KMS-11 (cell line): ENCODE data around the gene DISP2.

Source experiments
- H2AFZ ChIP-seq: fragments of 200-600 bp; sonication (generic); 2 replicates; pipeline ENCODE4 v1.6.1; 2016; ENCODE audit warnings: antibody characterized with exemption, mixed run types, low read depth
- H3K27ac ChIP-seq: fragments of 200-600 bp; sonication (generic); 2 replicates; pipeline ENCODE4 v1.6.1; 2016; ENCODE audit warnings: mild to moderate bottlenecking, mixed run types
- H3K27me3 ChIP-seq: fragments of 200-600 bp; sonication (generic); 2 replicates; pipeline ENCODE4 v1.6.1; 2017; ENCODE audit warnings: mild to moderate bottlenecking, low read depth, mixed run types, moderate library complexity; ENCODE audit not compliant: insufficient read depth
- H3K36me3 ChIP-seq: fragments of 200-600 bp; sonication (generic); 2 replicates; pipeline ENCODE4 v1.6.1; 2017; ENCODE audit warnings: mild to moderate bottlenecking, mixed run types; ENCODE audit not compliant: insufficient read depth
- H3K4me1 ChIP-seq: fragments of 200-600 bp; sonication (generic); 2 replicates; pipeline ENCODE4 v1.6.1; 2016; ENCODE audit warnings: mild to moderate bottlenecking, low read depth, mixed run types; ENCODE audit not compliant: poor library complexity, severe bottlenecking
- H3K4me2 ChIP-seq: fragments of 200-600 bp; sonication (generic); 2 replicates; pipeline ENCODE4 v1.7.0; 2016; ENCODE audit warnings: mild to moderate bottlenecking, mixed run types
- H3K4me3 ChIP-seq: fragments of 200-600 bp; sonication (generic); IDR thresholded peaks from 2 replicates; pipeline ENCODE4 v1.6.1; 2017; ENCODE audit warnings: low read depth, low read length, mixed read lengths; ENCODE audit not compliant: insufficient read depth
- H3K79me2 ChIP-seq: fragments of 200-600 bp; sonication (generic); 2 replicates; pipeline ENCODE4 v1.6.1; 2016; ENCODE audit warnings: low read depth, mixed run types; ENCODE audit not compliant: insufficient read depth
- H3K9ac ChIP-seq: fragments of 200-600 bp; sonication (generic); 2 replicates; pipeline ENCODE4 v1.6.1; 2016; ENCODE audit warnings: mild to moderate bottlenecking, mixed run types
- H4K20me1 ChIP-seq: fragments of 200-600 bp; sonication (generic); 2 replicates; pipeline ENCODE4 v1.6.1; 2016; ENCODE audit warnings: mild to moderate bottlenecking, mixed run types; ENCODE audit not compliant: insufficient read depth
- CTCF ChIP-seq: fragments of 200-600 bp; sonication (generic); conservative IDR thresholded peaks from 2 replicates; pipeline ENCODE4 v1.6.1; 2017; ENCODE audit warnings: low read depth, mild to moderate bottlenecking, antibody characterized with exemption, low read length, moderate library complexity, mixed read lengths

Gene DISP2

GRCh38 chr15:40361640-40362039 lies 3.6 kb downstream of the DISP2 start:
- H2AFZ ChIP-seq = no peak overlapping the region
- no peaks in the 10 kb centered on the region for H3K36me3 ChIP-seq
- H3K9ac ChIP-seq = no peak overlapping the region
- no peak overlapping the region for H3K4me2 ChIP-seq
- no peaks in the 10 kb centered on the region for H4K20me1 ChIP-seq
- no peak overlapping the region for H3K4me3 ChIP-seq
- no peaks in the 10 kb centered on the region for H3K79me2 ChIP-seq
- peaks cover 7% of the 10 kb centered on the region for H3K4me1 ChIP-seq
- H3K27ac ChIP-seq = no peak overlapping the region
- H3K27me3 ChIP-seq = peaks cover 19% of the 10 kb centered on the region
- no peak for TF ChIP-seq CTCF

GRCh38 chr15:40363611-40364010 lies 5.6 kb downstream of the DISP2 start:
- Histone ChIP-seq H4K20me1 (no peaks in the 10 kb centered on the region), H3K79me2 (no peaks in the 10 kb centered on the region), H3K27ac (no peak overlapping the region), H3K27me3 (peaks cover 15% of the 10 kb centered on the region), H3K4me2 (no peak overlapping the region), H3K4me1 (peaks cover 12% of the 10 kb centered on the region), H3K36me3 (no peaks in the 10 kb centered on the region), H3K9ac (no peak overlapping the region), H3K4me3 (no peak overlapping the region), H2AFZ (no peak overlapping the region)
- no peak for TF ChIP-seq CTCF

GRCh38 chr15:40364251-40364650 lies 6.2 kb downstream of the DISP2 start:
- no peaks in the 10 kb centered on the region for H4K20me1 ChIP-seq
- H3K36me3 ChIP-seq = no peaks in the 10 kb centered on the region
- H3K27me3 ChIP-seq = peaks cover 10% of the 10 kb centered on the region; the same call in 1 of the 2 replicates
- no peaks in the 10 kb centered on the region for H3K79me2 ChIP-seq
- no peak for TF ChIP-seq CTCF
- no peak overlapping the region for H3K4me3 ChIP-seq
- H3K4me2 ChIP-seq = no peak overlapping the region
- no peak overlapping the region for H3K9ac ChIP-seq
- no peak overlapping the region for H3K27ac ChIP-seq
- no peak overlapping the region for H2AFZ ChIP-seq
- H3K4me1 ChIP-seq = peaks cover 11% of the 10 kb centered on the region

GRCh38 chr15:40365016-40365415 lies 7.0 kb downstream of the DISP2 start:
- H3K4me1 ChIP-seq = peaks cover 11% of the 10 kb centered on the region
- H3K79me2 ChIP-seq = no peaks in the 10 kb centered on the region
- H3K36me3 ChIP-seq = no peaks in the 10 kb centered on the region
- no peak overlapping the region for H3K27ac ChIP-seq
- no peak overlapping the region for H3K4me2 ChIP-seq
- no peak overlapping the region for H3K9ac ChIP-seq
- no peaks in the 10 kb centered on the region for H4K20me1 ChIP-seq
- no peak overlapping the region for H3K4me3 ChIP-seq
- peaks cover 5% of the 10 kb centered on the region; the same call in 1 of the 2 replicates for H3K27me3 ChIP-seq
- H2AFZ ChIP-seq = no peak overlapping the region
- TF ChIP-seq CTCF = no peak
